Adrenal gland (tissue), 12 donors: Measurements from ENCODE around the gene SEMA6A. TPM values are rescaled to one million over a fixed set of nuclear protein-coding genes. Genes with fewer than 3 reads are reported as not detected.

Experiments
- DNase-seq, 7 donors: peaks; one replicate each; pipeline ENCODE4 v3.0.0-alpha.2; 2019 to 2020
- H3K27ac ChIP-seq, 5 donors: fragments of 200-600 bp; sonication (generic) in 4 of 5; 1 replicate in 3 of 5; 2 replicates in 2 of 5; pipeline versions ENCODE4 v1.5.1 to v1.8.0; 2016 to 2020; ENCODE audit warnings: mild to moderate bottlenecking in 1 of 5
- H3K27me3 ChIP-seq: fragments of 200-600 bp; 2 replicates; pipeline ENCODE4 v1.8.0; 2021
- H3K36me3 ChIP-seq, 2 donors: fragments of 200-600 bp; replicated peaks in 1 of 2; 1 replicate in 1 of 2; 2 replicates in 1 of 2; pipeline versions ENCODE4 v1.5.1 to v1.8.0; 2018 to 2022
- H3K4me1 ChIP-seq, 2 donors: fragments of 200-600 bp; replicated peaks in 1 of 2; 1 replicate in 1 of 2; 2 replicates in 1 of 2; pipeline versions ENCODE4 v1.5.1 to v1.8.0; 2018 to 2021
- H3K4me3 ChIP-seq, 4 donors: fragments of 200-600 bp; sonication (generic) in 3 of 4; one replicate each; pipeline ENCODE4 v1.5.1; 2016 to 2018
- H3K9me3 ChIP-seq, 3 donors: fragments of 200-600 bp; sonication (generic) in 1 of 3; replicated peaks in 1 of 3; 1 replicate in 2 of 3; 2 replicates in 1 of 3; pipeline versions ENCODE4 v1.5.1 to v1.8.0; 2016 to 2021
- POLR2A ChIP-seq, 2 donors: fragments of 450-650 bp; IDR thresholded peaks; one replicate each; pipeline ENCODE4 v1.6.1; 2017; ENCODE audit warnings: antibody characterized with exemption in 2 of 2, mild to moderate bottlenecking in 2 of 2, moderate library complexity in 1 of 2
- WGBS, 4 donors: extraction: QIAGEN DNeasy Blood & Tissue Kit in 2 of 4; methylation state at CpG; one replicate each; pipeline versions ENCODE4 v1.1.5 to v1.1.7; 2013 to 2017; 5-methylcytosine and 5-hydroxymethylcytosine counted together
- intact Hi-C, 2 donors: fragments of 100-400 bp; cut with DNase I; formaldehyde crosslinking; loops; one replicate each; pipeline versions ENCODE4 v1.14.1 to v1.15.0; 2022 to 2023
- polyA plus RNA-seq, 3 donors: library from polyadenylated mRNA; stranded (reverse); fragments of 200-250 nt in 2 of 3; fragments of 350-450 nt in 1 of 3; fragmentation: Illumina TruSeq in 1 of 3; extraction: RNeasy Lipid Tissue Mini Kit (QIAGEN cat#74804) in 1 of 3; gene quantifications; one replicate each; pipeline ENCODE4 v1.2.3, GENCODE V29; 2013 to 2014
- total RNA-seq, 9 donors: library from RNA; depleted of rRNA in 4 of 9; stranded (reverse); fragments of >200 nt in 4 of 9; fragments of 120-200 nt in 1 of 9; fragmentation: NEBNext Ultra II Directional in 1 of 9; extraction: Animal tissue kit (Norgen Biotek cat#: 25700) in 1 of 9; gene quantifications; one replicate each; pipeline versions ENCODE4 v1.1.0 to v1.2.4, GENCODE V29; 2013 to 2023
- TF ChIP-seq, protein P1 (sequence below), 6 experiments: fragments of 450-650 bp in 4 of 6; fragments of 200-600 bp in 2 of 6; sonication (generic) in 1 of 6; IDR thresholded peaks; 1 replicate in 5 of 6; 2 replicates in 1 of 6; pipeline versions ENCODE4 v1.5.1 to v1.8.0; 2016 to 2021; ENCODE audit warnings: antibody characterized with exemption in 6 of 6, mild to moderate bottlenecking in 2 of 6, moderate library complexity in 1 of 6
- donor health status: healthy with polysubstance abuse.
- donor health status: Bipolar disorder and iron deficiency.
- donor health status: DM: yes; HTN: yes; CAD: no.
- donor health status: DM: no; HTN: no; CAD: no.
- donor health status: DM: no; HTN: no; CAD: no.
- donor health status: DM: yes; HTN: yes; CAD: no.

The SEMA6A gene
- total and polyA plus RNA-seq, 12 donors, result 55.1 to 182 (median 124) TPM

DNA sequence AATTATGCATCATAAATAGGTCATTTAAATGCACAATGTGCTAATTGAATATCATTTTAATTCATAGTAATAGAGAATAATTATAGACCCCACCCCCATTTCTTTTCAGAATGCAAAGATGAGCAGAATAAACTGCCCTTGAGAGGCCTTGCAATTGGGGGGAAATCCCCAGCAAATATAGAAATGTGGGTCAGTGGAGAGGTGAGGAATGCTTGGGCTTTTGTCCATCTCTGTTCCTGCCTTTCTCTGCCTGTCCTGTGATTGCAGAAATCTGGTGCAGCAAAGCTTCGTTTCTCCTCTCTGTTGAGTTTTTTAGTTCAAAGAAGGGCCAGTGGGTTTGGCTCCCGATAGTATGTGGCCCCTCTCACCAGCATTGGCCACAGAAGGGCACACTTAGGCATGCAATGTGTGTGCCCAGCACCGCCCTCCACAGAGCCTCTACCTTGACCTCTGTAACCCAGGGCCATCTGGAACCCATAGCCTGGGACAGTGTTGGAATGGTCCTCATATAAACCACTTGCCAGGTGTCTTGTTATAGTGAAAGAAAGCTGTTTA lies 164.2 kb downstream of the SEMA6A start:
- no peak for TF ChIP-seq POLR2A (IDR thresholded peaks at IDR 0.05)
- TF ChIP-seq, protein P1, sequence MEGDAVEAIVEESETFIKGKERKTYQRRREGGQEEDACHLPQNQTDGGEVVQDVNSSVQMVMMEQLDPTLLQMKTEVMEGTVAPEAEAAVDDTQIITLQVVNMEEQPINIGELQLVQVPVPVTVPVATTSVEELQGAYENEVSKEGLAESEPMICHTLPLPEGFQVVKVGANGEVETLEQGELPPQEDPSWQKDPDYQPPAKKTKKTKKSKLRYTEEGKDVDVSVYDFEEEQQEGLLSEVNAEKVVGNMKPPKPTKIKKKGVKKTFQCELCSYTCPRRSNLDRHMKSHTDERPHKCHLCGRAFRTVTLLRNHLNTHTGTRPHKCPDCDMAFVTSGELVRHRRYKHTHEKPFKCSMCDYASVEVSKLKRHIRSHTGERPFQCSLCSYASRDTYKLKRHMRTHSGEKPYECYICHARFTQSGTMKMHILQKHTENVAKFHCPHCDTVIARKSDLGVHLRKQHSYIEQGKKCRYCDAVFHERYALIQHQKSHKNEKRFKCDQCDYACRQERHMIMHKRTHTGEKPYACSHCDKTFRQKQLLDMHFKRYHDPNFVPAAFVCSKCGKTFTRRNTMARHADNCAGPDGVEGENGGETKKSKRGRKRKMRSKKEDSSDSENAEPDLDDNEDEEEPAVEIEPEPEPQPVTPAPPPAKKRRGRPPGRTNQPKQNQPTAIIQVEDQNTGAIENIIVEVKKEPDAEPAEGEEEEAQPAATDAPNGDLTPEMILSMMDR (IDR thresholded peaks at IDR 0.05), result no peak
- no peak for DNase-seq
- WGBS, 4 donors, result 47 to 68% (median 56%) methylated on average over 3 of the region's 3 CpGs

DNA sequence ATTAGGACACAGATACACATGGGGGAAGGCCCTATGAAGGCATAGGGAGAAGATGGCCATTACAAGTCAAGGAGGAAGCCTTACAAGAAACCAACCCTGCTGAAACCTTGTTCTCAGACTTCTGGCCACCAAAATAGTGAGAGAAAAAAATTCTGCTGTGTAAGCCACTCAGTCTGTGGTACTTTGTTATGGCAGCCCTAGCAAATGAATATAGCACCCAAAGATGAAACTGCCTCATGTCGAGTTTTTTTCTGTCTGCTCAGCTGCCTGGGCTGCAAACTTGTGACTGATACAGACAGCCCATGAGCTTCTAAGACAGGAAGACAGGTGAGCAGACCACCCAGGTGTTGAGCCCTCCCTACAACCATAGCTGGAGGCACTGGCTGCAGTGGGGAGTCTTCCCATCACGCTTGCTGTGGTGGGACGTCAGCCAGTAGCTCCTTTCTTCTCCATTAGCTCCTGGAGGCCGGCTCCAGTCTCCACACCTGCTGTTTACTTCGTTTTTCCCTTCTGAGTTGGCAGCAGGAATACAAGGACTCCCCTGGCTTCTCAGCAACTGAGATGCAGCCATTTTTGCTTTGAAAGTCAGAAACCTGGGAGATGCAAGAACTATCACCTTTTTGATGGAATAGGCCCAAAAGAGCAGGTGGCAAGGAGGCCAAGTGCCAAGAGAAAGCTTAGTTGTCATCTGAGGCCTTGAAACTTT lies 164.9 kb downstream of the SEMA6A start:
- Histone ChIP-seq H3K36me3 (no peaks in the 10 kb centered on the region), H3K27ac (no peak overlapping the region), H3K4me3 (no peak overlapping the region), H3K4me1 (peaks cover 7 to 18% of the 10 kb centered on the region in 2 donors), H3K9me3 (no peaks in the 10 kb centered on the region), H3K27me3 (no peaks in the 10 kb centered on the region)
- TF ChIP-seq POLR2A (IDR thresholded peaks at IDR 0.05), result no peak
- TF ChIP-seq, protein P1 (IDR thresholded peaks at IDR 0.05), result no peak
- intact Hi-C loops, result no loop called here
- DNase-seq, result peak in 3 of 7 donors; percentile 18 to 27 (median 19)
- WGBS, 4 donors, result 55 to 78% (median 75%) methylated on average over 3 to 5 of the region's 5 CpGs

More for the DNA sequence above, 164.2 kb downstream of the SEMA6A start:
- Histone ChIP-seq H3K9me3 (no peaks in the 10 kb centered on the region), H3K27me3 (no peaks in the 10 kb centered on the region), H3K27ac (no peak overlapping the region), H3K4me3 (no peak overlapping the region), H3K4me1 (peaks cover 7 to 18% of the 10 kb centered on the region in 2 donors), H3K36me3 (no peaks in the 10 kb centered on the region)
- intact Hi-C loops, result no loop called here

DNA sequence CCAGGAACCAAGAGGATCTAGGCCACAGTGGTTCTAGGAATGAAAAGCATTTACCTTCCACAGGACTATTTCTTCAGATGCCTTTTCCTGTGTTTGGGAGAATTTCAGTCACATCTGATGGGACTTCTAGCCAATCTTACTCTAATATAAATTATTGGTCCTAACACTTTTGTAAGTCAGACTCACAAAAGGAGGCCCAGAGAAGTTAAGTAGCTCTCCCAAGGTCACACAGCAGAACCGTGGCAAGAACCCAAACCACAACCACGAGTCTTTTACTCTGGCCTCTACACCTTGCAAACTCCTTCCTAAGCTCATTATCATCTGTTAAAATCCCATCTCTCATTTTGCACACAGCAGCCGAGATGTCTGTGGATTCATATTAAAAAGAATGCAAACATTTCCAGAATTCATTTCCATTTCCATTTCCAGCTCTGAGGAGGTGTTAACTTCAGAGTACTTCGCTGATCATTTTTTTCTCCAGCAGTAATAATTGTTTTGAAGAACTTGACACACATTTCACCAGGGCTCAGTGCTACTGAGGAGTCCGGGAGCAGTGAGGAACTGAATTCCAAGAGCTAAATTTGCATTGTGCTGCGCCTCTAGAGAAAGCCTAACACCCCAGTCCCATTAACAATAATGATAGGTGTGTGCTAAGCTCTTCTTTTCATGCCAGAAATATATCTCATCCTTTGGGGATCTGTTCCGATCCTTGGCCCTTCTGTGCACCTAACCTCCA lies 168.1 kb downstream of the SEMA6A start:
- TF ChIP-seq POLR2A (IDR thresholded peaks at IDR 0.05), result no peak
- no peak overlapping the region for H3K4me3 ChIP-seq
- no peak for DNase-seq
- intact Hi-C loops, result no loop called here
- no peak overlapping the region for H3K27ac ChIP-seq
- no peaks in the 10 kb centered on the region for H3K9me3 ChIP-seq
- H3K27me3 ChIP-seq, result no peaks in the 10 kb centered on the region
- 76 to 85% (median 82%) methylated on average over 7 of the region's 7 CpGs for WGBS, 4 donors
- H3K36me3 ChIP-seq, result no peaks in the 10 kb centered on the region
- peaks cover 7 to 16% of the 10 kb centered on the region in 2 donors for H3K4me1 ChIP-seq

DNA sequence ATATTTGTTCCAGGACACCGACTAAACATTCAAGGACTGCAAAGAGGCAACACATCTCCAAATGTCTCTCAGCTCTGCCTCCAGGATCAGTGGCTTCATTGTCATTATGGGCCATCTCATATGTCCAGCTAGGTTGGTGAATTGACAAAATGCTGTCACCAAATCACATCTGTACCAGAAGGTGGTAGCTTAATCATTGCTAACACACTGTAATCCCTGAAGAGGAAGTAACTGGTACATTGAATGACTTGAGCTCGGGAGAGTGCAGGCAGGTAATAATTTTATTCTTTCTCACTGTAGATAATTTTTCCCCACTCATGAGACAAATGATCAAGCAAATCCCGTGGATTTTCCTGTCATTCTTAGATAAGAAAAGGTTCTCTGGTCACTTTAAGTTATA lies 169.8 kb downstream of the SEMA6A start:
- intact Hi-C loops, result no loop called here
- H3K27me3 ChIP-seq, result no peaks in the 10 kb centered on the region
- no peak for DNase-seq
- no peaks in the 10 kb centered on the region for H3K9me3 ChIP-seq
- 76 to 81% (median 78%) methylated on average over 3 of the region's 3 CpGs for WGBS, 4 donors
- peaks cover 0 to 1% of the 10 kb centered on the region in 2 donors for H3K4me1 ChIP-seq
- TF ChIP-seq, protein P1 (IDR thresholded peaks at IDR 0.05), result no peak
- TF ChIP-seq POLR2A (IDR thresholded peaks at IDR 0.05), result no peak
- no peaks in the 10 kb centered on the region for H3K36me3 ChIP-seq
- no peak overlapping the region for H3K4me3 ChIP-seq
- H3K27ac ChIP-seq, result no peak overlapping the region
